ENCODE results near the gene PTPN20. TPM values are rescaled to one million over a fixed set of nuclear protein-coding genes. Genes with fewer than 3 reads are reported as not detected.

PTPN20 gene
- total and polyA plus RNA-seq, 11 donors, result 4.0 to 18.1 (median 13.3) TPM

- Histone ChIP-seq H3K27me3 (no peaks in the 10 kb centered on the region), H3K36me3 (no peaks in the 10 kb centered on the region), H3K4me1 (no peaks in the 10 kb centered on the region), H3K4me3 (no peak overlapping the region), H3K9me3 (no peaks in the 10 kb centered on the region), H3K27ac (no peak overlapping the region)
- DNase-seq (no peak), ATAC-seq (no peak)
- TF ChIP-seq CTCF (IDR thresholded peaks at IDR 0.05) (no peak), POLR2A (IDR thresholded peaks at IDR 0.05) (no peak)
- WGBS, 4 donors, result 75 to 83% (median 80%) methylated on average over 1 to 2 of the region's 2 CpGs
- intact Hi-C loops (cut with DNase I), result no loop called here
Measured at GRCh38 chr10:47008769-47009168, 97.5 kb downstream of the PTPN20 start.

GRCh38 chr10:47009215-47009838 is 98.1 kb downstream of the PTPN20 start:
- Histone ChIP-seq H3K36me3 (no peaks in the 10 kb centered on the region), H3K9me3 (no peaks in the 10 kb centered on the region), H3K4me3 (no peak overlapping the region), H3K4me1 (no peaks in the 10 kb centered on the region), H3K27ac (no peak overlapping the region), H3K27me3 (no peaks in the 10 kb centered on the region)
- intact Hi-C loops (cut with DNase I), result no loop called here
- no peak for DNase-seq
- TF ChIP-seq POLR2A (IDR thresholded peaks at IDR 0.05) (no peak), CTCF (IDR thresholded peaks at IDR 0.05) (no peak)
- no peak for ATAC-seq
- WGBS, 4 donors, result 65 to 80% (median 75%) methylated on average over 6 to 7 of the region's 7 CpGs

- Histone ChIP-seq H3K27me3 (no peaks in the 10 kb centered on the region), H3K36me3 (no peaks in the 10 kb centered on the region), H3K27ac (no peak overlapping the region), H3K9me3 (no peaks in the 10 kb centered on the region), H3K4me1 (no peaks in the 10 kb centered on the region), H3K4me3 (no peak overlapping the region)
- WGBS, 4 donors, result 88 to 92% (median 91%) methylated on average over 3 of the region's 3 CpGs
- ATAC-seq (no peak), DNase-seq (no peak)
- intact Hi-C loops (cut with DNase I), result no loop called here
- no peak for TF ChIP-seq POLR2A (IDR thresholded peaks at IDR 0.05)
- TF ChIP-seq CTCF (IDR thresholded peaks at IDR 0.05), result no peak
Measured at GRCh38 chr10:47010036-47010435, 98.8 kb downstream of the PTPN20 start.

- Histone ChIP-seq H3K36me3 (no peaks in the 10 kb centered on the region), H3K27me3 (no peaks in the 10 kb centered on the region), H3K4me3 (no peak overlapping the region), H3K4me1 (no peaks in the 10 kb centered on the region), H3K9me3 (no peaks in the 10 kb centered on the region), H3K27ac (no peak overlapping the region)
- ATAC-seq (no peak), DNase-seq (no peak)
- intact Hi-C loops (cut with DNase I), result no loop called here
- TF ChIP-seq CTCF (IDR thresholded peaks at IDR 0.05) (no peak), POLR2A (IDR thresholded peaks at IDR 0.05) (no peak)
Measured at GRCh38 chr10:47012214-47012613, 101.0 kb downstream of the PTPN20 start.
